ENCODE measurements around the gene CORO1A. TPM values are rescaled to one million over a fixed set of nuclear protein-coding genes. Genes with fewer than 3 reads are reported as not detected.

CORO1A gene
- total RNA-seq, 1 experiment from 2014 or later: 7.0 TPM

- no peak overlapping the region for H3K4me3 ChIP-seq (replicated peaks in 1 of 2; ENCODE audit: low read depth in 1 of 2, low read length in 2 of 2)
- ATAC-seq: no peak
- no peaks in the 10 kb centered on the region for H3K36me3 ChIP-seq (ENCODE audit: control insufficient read depth in 1 of 2, insufficient read depth in 2 of 2, low read length in 2 of 2)
- no peak for DNase-seq (ENCODE audit: low read depth, low spot score)
- no peak overlapping the region for H3K9ac ChIP-seq (ENCODE audit: low read length)
- H3K27me3 ChIP-seq (ENCODE audit: insufficient read depth, low read length): no peaks in the 10 kb centered on the region
- TF ChIP-seq ELF1 (IDR thresholded peaks at IDR 0.05; ENCODE audit: borderline replicate concordance, low read depth): no peak
- no peak for TF ChIP-seq EGR1 (IDR thresholded peaks at IDR 0.05; ENCODE audit: low read depth)
- TF ChIP-seq JUND (IDR thresholded peaks at IDR 0.05): no peak
- TF ChIP-seq, protein P1, sequence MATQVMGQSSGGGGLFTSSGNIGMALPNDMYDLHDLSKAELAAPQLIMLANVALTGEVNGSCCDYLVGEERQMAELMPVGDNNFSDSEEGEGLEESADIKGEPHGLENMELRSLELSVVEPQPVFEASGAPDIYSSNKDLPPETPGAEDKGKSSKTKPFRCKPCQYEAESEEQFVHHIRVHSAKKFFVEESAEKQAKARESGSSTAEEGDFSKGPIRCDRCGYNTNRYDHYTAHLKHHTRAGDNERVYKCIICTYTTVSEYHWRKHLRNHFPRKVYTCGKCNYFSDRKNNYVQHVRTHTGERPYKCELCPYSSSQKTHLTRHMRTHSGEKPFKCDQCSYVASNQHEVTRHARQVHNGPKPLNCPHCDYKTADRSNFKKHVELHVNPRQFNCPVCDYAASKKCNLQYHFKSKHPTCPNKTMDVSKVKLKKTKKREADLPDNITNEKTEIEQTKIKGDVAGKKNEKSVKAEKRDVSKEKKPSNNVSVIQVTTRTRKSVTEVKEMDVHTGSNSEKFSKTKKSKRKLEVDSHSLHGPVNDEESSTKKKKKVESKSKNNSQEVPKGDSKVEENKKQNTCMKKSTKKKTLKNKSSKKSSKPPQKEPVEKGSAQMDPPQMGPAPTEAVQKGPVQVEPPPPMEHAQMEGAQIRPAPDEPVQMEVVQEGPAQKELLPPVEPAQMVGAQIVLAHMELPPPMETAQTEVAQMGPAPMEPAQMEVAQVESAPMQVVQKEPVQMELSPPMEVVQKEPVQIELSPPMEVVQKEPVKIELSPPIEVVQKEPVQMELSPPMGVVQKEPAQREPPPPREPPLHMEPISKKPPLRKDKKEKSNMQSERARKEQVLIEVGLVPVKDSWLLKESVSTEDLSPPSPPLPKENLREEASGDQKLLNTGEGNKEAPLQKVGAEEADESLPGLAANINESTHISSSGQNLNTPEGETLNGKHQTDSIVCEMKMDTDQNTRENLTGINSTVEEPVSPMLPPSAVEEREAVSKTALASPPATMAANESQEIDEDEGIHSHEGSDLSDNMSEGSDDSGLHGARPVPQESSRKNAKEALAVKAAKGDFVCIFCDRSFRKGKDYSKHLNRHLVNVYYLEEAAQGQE (IDR thresholded peaks at IDR 0.05; ENCODE audit: low read depth): no peak
- TF ChIP-seq TCF7L2 (IDR thresholded peaks at IDR 0.05; ENCODE audit: borderline replicate concordance, extremely low read depth, insufficient read depth, insufficient read length): no peak
- TF ChIP-seq ZBTB33 (IDR thresholded peaks at IDR 0.05; ENCODE audit: extremely low read depth, insufficient replicate concordance, low read length): no peak
- TF ChIP-seq, protein P2, sequence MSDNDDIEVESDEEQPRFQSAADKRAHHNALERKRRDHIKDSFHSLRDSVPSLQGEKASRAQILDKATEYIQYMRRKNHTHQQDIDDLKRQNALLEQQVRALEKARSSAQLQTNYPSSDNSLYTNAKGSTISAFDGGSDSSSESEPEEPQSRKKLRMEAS (IDR thresholded peaks at IDR 0.05): no peak
- TF ChIP-seq YY1 (IDR thresholded peaks at IDR 0.05; ENCODE audit: extremely low read depth, insufficient replicate concordance, low read depth, low read length): no peak
- TF ChIP-seq SIN3A (IDR thresholded peaks at IDR 0.05; ENCODE audit: low read depth): no peak
- TF ChIP-seq ZFX (IDR thresholded peaks at IDR 0.05): no peak
- no peaks in the 10 kb centered on the region for H3K9me2 ChIP-seq (ENCODE audit: insufficient read depth)
- POLR2A ChIA-PET: no interaction called here
- H2AFZ ChIP-seq (ENCODE audit: low read depth, low read length, poor library complexity, severe bottlenecking): no peak overlapping the region
- RAD21 ChIA-PET (ENCODE audit: low non-redundant PET in 1 of 2, low total read pairs in 2 of 2, uncharacterized antibody in 2 of 2, unreplicated experiment in 2 of 2): interaction anchor here in 1 of 2 experiments (0.7 kb wide), 1 partner anchor 22 kb away, joined by 4 read pairs; no protein-coding TSS in a partner anchor
- intact Hi-C loops (cut with micrococcal nuclease): no loop called here
- H3K79me2 ChIP-seq (ENCODE audit: insufficient read depth, low read length): no peaks in the 10 kb centered on the region
- CTCF ChIA-PET: no interaction called here
- H4K20me1 ChIP-seq (ENCODE audit: insufficient read depth): no peaks in the 10 kb centered on the region
- H3K27ac ChIP-seq (ENCODE audit: low read depth, low read length): no peak overlapping the region
- no peak overlapping the region for H3K4me2 ChIP-seq (ENCODE audit: low read length)
- BruUV-seq (replicated peaks): no TSS peak
- no peaks in the 10 kb centered on the region for H3K9me3 ChIP-seq (ENCODE audit: control insufficient read depth in 1 of 2, insufficient read depth in 1 of 2, low read depth in 1 of 2, low read length in 2 of 2)
- H3K4me1 ChIP-seq (ENCODE audit: control insufficient read depth in 1 of 2, insufficient read depth in 2 of 2, low read length in 2 of 2): no peaks in the 10 kb centered on the region
Measured at GRCh38 chr16:30136971-30137605, 46.3 kb upstream of the CORO1A start.
